ENCODE measurements around the gene MX1. TPM values are rescaled to one million over a fixed set of nuclear protein-coding genes. Genes with fewer than 3 reads are reported as not detected.

The MX1 gene
- total and polyA plus RNA-seq, 4 experiments from 2014 or later, result 47.8 to 80.6 (median 74.5) TPM

DNA sequence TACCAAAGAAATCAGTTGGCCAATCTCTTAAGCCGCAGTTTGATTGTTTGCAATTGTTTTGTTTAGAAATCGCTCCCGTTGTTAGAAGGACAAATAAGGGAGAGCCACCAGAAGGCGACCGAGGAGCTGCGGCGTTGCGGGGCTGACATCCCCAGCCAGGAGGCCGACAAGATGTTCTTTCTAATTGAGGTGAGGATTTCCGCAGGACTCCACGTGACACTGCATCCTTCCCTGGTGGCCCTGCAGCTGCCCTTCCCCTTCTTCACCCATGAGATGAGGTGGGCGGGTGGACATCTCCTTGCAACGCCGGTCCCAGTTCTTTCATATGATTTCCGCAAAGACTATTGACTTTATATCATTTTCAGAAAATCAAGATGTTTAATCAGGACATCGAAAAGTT, 27.2 kb upstream of the MX1 start:
- Histone ChIP-seq H3K27ac (ENCODE audit: low read depth, low read length) (no peak overlapping the region), H3K4me3 (ENCODE audit: low read length in 2 of 2) (no peak overlapping the region), H3K36me3 (ENCODE audit: insufficient read depth, low read length) (peaks cover 69% of the 10 kb centered on the region), H3K9me3 (ENCODE audit: control insufficient read depth in 1 of 2, low read length in 2 of 2) (no peaks in the 10 kb centered on the region), H3K27me3 (ENCODE audit: insufficient read depth, low read length) (no peaks in the 10 kb centered on the region), H3K4me1 (ENCODE audit: insufficient read depth, low read length) (no peaks in the 10 kb centered on the region)
- Mint-ChIP-seq H3K4me1 (no peaks in the 10 kb centered on the region), H3K27me3 (no peaks in the 10 kb centered on the region), H3K9me3 (no peaks in the 10 kb centered on the region), H3K4me3 (no peak overlapping the region), H3K27ac (peak overlapping the region in 1 of 7 donors; percentile 9), H3K36me3 (peaks cover 90 to 92% of the 10 kb centered on the region in 2 donors)
- DNase-seq, result no peak
- POLR2A ChIA-PET (ENCODE audit: partially characterized antibody), result no interaction called here
- CTCF ChIA-PET (ENCODE audit: partially characterized antibody), result no interaction called here
- intact Hi-C loops (cut with micrococcal nuclease), result no loop called here

- no peak for DNase-seq
- Histone ChIP-seq H3K27me3 (ENCODE audit: insufficient read depth, low read length) (no peaks in the 10 kb centered on the region), H3K9me3 (ENCODE audit: control insufficient read depth in 1 of 2, low read length in 2 of 2) (no peaks in the 10 kb centered on the region), H3K4me1 (ENCODE audit: insufficient read depth, low read length) (no peaks in the 10 kb centered on the region), H3K4me3 (ENCODE audit: low read length in 2 of 2) (no peak overlapping the region), H3K27ac (ENCODE audit: low read depth, low read length) (no peak overlapping the region), H3K36me3 (ENCODE audit: insufficient read depth, low read length) (peaks cover 72% of the 10 kb centered on the region)
- Mint-ChIP-seq H3K36me3 (peaks cover 86 to 88% of the 10 kb centered on the region in 2 donors), H3K4me3 (no peak overlapping the region), H3K27ac (peak overlapping the region in 2 of 7 donors; percentile 9 to 17), H3K27me3 (no peaks in the 10 kb centered on the region), H3K9me3 (no peaks in the 10 kb centered on the region), H3K4me1 (no peaks in the 10 kb centered on the region)
- intact Hi-C loops (cut with micrococcal nuclease), result no loop called here
- ChIA-PET POLR2A (ENCODE audit: partially characterized antibody) (no interaction called here), CTCF (ENCODE audit: partially characterized antibody) (no interaction called here)
Observed at GRCh38 chr21:41399246-41399800, 26.7 kb upstream of the MX1 start.

GRCh38 chr21:41402231-41402630, 23.8 kb upstream of the MX1 start:
- Histone ChIP-seq H3K27ac (ENCODE audit: low read depth, low read length) (no peak overlapping the region), H3K4me1 (ENCODE audit: insufficient read depth, low read length) (no peaks in the 10 kb centered on the region), H3K9me3 (ENCODE audit: control insufficient read depth in 1 of 2, low read length in 2 of 2) (no peaks in the 10 kb centered on the region), H3K36me3 (ENCODE audit: insufficient read depth, low read length) (peaks cover 69% of the 10 kb centered on the region), H3K27me3 (ENCODE audit: insufficient read depth, low read length) (no peaks in the 10 kb centered on the region), H3K4me3 (ENCODE audit: low read length in 2 of 2) (no peak overlapping the region)
- DNase-seq, result no peak
- Mint-ChIP-seq H3K9me3 (no peaks in the 10 kb centered on the region), H3K36me3 (peaks cover 80 to 82% of the 10 kb centered on the region in 2 donors), H3K27me3 (no peaks in the 10 kb centered on the region), H3K4me3 (no peak overlapping the region), H3K4me1 (no peaks in the 10 kb centered on the region), H3K27ac (no peak overlapping the region)
- intact Hi-C loops (cut with micrococcal nuclease), result no loop called here
- ChIA-PET POLR2A (ENCODE audit: partially characterized antibody) (no interaction called here), CTCF (ENCODE audit: partially characterized antibody) (no interaction called here)

DNA sequence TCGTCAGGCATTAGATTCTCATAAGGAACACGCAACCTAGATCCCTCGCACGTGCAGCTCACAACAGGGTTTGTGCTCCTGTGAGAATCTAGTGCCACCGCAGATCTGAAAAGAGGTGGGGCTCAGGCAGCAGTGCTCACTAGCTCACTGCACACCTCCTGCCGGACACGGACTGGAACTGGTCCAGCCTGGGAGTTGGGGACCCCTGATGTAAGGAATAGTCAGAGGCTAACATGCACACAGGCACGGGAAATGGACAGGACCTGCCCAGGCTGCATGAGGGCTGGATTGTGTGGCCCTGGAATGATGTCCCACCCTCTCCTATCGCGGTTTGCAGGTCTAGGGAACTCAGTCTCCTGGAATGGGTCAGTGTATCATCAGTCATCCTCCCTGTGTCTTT, 23.2 kb upstream of the MX1 start:
- no peaks in the 10 kb centered on the region for H3K27me3 ChIP-seq (ENCODE audit: insufficient read depth, low read length)
- H3K4me1 Mint-ChIP-seq, result no peaks in the 10 kb centered on the region
- H3K27ac Mint-ChIP-seq, result peak overlapping the region in 2 of 7 donors; percentile 64 to 77
- peaks cover 70% of the 10 kb centered on the region for H3K36me3 ChIP-seq (ENCODE audit: insufficient read depth, low read length)
- peaks cover 80 to 82% of the 10 kb centered on the region in 2 donors for H3K36me3 Mint-ChIP-seq
- H3K9me3 ChIP-seq (ENCODE audit: control insufficient read depth in 1 of 2, low read length in 2 of 2), result no peaks in the 10 kb centered on the region
- intact Hi-C loops (cut with micrococcal nuclease), result no loop called here
- DNase-seq, result no peak
- no peak overlapping the region for H3K4me3 ChIP-seq (ENCODE audit: low read length in 2 of 2)
- H3K27me3 Mint-ChIP-seq, result no peaks in the 10 kb centered on the region
- H3K9me3 Mint-ChIP-seq, result no peaks in the 10 kb centered on the region
- ChIA-PET POLR2A (ENCODE audit: partially characterized antibody) (no interaction called here), CTCF (ENCODE audit: partially characterized antibody) (no interaction called here)
- H3K4me3 Mint-ChIP-seq, result no peak overlapping the region
- no peak overlapping the region for H3K27ac ChIP-seq (ENCODE audit: low read depth, low read length)
- H3K4me1 ChIP-seq (ENCODE audit: insufficient read depth, low read length), result no peaks in the 10 kb centered on the region

DNA sequence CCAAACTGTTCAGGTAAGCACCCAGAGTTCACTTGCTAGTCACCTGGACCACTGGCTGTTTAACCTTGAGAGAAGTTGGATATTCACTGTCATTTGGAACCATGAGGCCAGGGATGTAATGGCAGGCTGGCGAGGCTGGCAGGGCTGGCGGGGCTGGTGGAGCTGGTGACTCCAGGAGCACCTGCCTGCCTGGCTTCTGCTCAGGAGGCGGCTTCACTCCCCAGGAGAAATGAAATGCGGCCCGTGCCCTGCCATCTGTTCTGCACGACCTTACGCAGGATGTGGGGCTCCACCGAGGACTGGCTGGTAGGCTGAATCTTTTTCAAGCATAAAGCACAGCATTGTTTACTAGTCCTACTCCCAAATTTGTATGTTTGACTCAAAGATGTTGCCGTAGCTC, 22.7 kb upstream of the MX1 start:
- intact Hi-C loops (cut with micrococcal nuclease), result no loop called here
- no peak for DNase-seq
- Histone ChIP-seq H3K27me3 (ENCODE audit: insufficient read depth, low read length) (no peaks in the 10 kb centered on the region), H3K36me3 (ENCODE audit: insufficient read depth, low read length) (peaks cover 74% of the 10 kb centered on the region), H3K4me3 (ENCODE audit: low read length in 2 of 2) (no peak overlapping the region), H3K27ac (ENCODE audit: low read depth, low read length) (no peak overlapping the region), H3K9me3 (ENCODE audit: control insufficient read depth in 1 of 2, low read length in 2 of 2) (no peaks in the 10 kb centered on the region), H3K4me1 (ENCODE audit: insufficient read depth, low read length) (no peaks in the 10 kb centered on the region)
- CTCF ChIA-PET (ENCODE audit: partially characterized antibody), result no interaction called here
- no peaks in the 10 kb centered on the region for H3K4me1 Mint-ChIP-seq
- H3K27ac Mint-ChIP-seq, result no peak overlapping the region
- H3K9me3 Mint-ChIP-seq, result no peaks in the 10 kb centered on the region
- H3K4me3 Mint-ChIP-seq, result no peak overlapping the region
- peaks cover 82% of the 10 kb centered on the region in 2 donors for H3K36me3 Mint-ChIP-seq
- POLR2A ChIA-PET (ENCODE audit: partially characterized antibody), result no interaction called here
- no peaks in the 10 kb centered on the region for H3K27me3 Mint-ChIP-seq

DNA sequence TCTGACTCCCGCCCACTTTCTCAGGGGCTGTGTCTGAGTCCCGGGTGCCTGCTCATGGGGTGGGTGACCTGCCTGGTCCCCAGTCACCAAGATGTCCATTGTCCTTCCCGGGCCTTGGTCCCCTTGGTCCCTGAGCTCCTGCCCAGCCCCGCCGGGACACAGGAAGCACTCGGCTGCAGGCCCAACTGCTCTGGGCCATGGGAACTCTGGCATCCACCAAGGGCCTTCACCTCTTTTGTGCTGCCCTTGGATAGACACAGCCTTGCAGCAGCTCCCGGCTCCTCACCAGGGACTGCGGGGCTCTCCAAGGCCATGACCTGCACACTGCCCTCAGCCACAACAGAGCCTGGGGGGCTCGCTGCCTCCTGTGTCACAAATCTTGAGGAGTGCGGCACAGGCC, 22.1 kb upstream of the MX1 start:
- Mint-ChIP-seq H3K4me1 (no peaks in the 10 kb centered on the region), H3K27ac (no peak overlapping the region), H3K4me3 (no peak overlapping the region), H3K9me3 (no peaks in the 10 kb centered on the region), H3K27me3 (no peaks in the 10 kb centered on the region), H3K36me3 (peaks cover 82 to 84% of the 10 kb centered on the region in 2 donors)
- ChIA-PET POLR2A (ENCODE audit: partially characterized antibody) (no interaction called here), CTCF (ENCODE audit: partially characterized antibody) (no interaction called here)
- H3K4me3 ChIP-seq (ENCODE audit: low read length in 2 of 2), result no peak overlapping the region
- DNase-seq, result no peak
- no peaks in the 10 kb centered on the region for H3K27me3 ChIP-seq (ENCODE audit: insufficient read depth, low read length)
- no peak overlapping the region for H3K27ac ChIP-seq (ENCODE audit: low read depth, low read length)
- intact Hi-C loops (cut with micrococcal nuclease), result no loop called here
- no peaks in the 10 kb centered on the region for H3K4me1 ChIP-seq (ENCODE audit: insufficient read depth, low read length)
- peaks cover 74% of the 10 kb centered on the region for H3K36me3 ChIP-seq (ENCODE audit: insufficient read depth, low read length)
- H3K9me3 ChIP-seq (ENCODE audit: control insufficient read depth in 1 of 2, low read length in 2 of 2), result no peaks in the 10 kb centered on the region

DNA sequence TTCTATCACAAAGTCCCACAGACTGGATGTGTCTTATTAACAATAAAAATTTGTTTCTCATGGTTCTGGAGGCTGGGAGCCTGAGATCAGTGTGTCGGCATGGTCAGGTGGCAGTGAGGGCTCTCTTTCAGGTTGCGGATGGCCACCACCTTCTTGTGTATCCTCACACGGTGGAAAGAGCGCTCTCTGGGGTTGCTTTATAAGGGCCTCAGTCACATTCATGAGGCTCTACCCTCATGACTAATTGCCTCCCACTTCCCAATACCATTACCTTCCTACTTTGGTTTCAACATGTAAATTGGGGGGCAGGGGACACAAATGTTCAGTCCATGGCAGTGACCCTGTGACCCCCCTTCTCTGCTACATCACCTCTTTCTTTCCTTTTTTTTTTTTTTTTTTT, 20.7 kb upstream of the MX1 start:
- POLR2A ChIA-PET (ENCODE audit: partially characterized antibody), result no interaction called here

GRCh38 chr21:41406340-41406739, 19.7 kb upstream of the MX1 start:
- intact Hi-C loops (cut with micrococcal nuclease), result no loop called here
- Mint-ChIP-seq H3K27ac (no peak overlapping the region), H3K9me3 (peaks cover 0 to 13% (median 9%) of the 10 kb centered on the region in 8 donors), H3K36me3 (peaks cover 77 to 83% of the 10 kb centered on the region in 2 donors), H3K27me3 (no peaks in the 10 kb centered on the region), H3K4me3 (no peak overlapping the region), H3K4me1 (peaks cover 0 to 3% (median 0%) of the 10 kb centered on the region in 4 donors)
- no peak overlapping the region for H3K27ac ChIP-seq (ENCODE audit: low read depth, low read length)
- no peak overlapping the region for H3K4me3 ChIP-seq (ENCODE audit: low read length in 2 of 2)
- ChIA-PET CTCF (ENCODE audit: partially characterized antibody) (no interaction called here), POLR2A (ENCODE audit: partially characterized antibody) (no interaction called here)
- no peaks in the 10 kb centered on the region for H3K9me3 ChIP-seq (ENCODE audit: control insufficient read depth in 1 of 2, low read length in 2 of 2)
- no peak for DNase-seq
- H3K4me1 ChIP-seq (ENCODE audit: insufficient read depth, low read length), result no peaks in the 10 kb centered on the region
- no peaks in the 10 kb centered on the region for H3K27me3 ChIP-seq (ENCODE audit: insufficient read depth, low read length)
- peaks cover 60% of the 10 kb centered on the region for H3K36me3 ChIP-seq (ENCODE audit: insufficient read depth, low read length)

More for the DNA sequence above, 20.7 kb upstream of the MX1 start:
- H3K27me3 ChIP-seq (ENCODE audit: insufficient read depth, low read length), result no peaks in the 10 kb centered on the region
- Mint-ChIP-seq H3K4me1 (no peaks in the 10 kb centered on the region), H3K27me3 (no peaks in the 10 kb centered on the region), H3K36me3 (peaks cover 83 to 84% of the 10 kb centered on the region in 2 donors), H3K4me3 (no peak overlapping the region), H3K9me3 (peaks cover 0 to 6% (median 2%) of the 10 kb centered on the region in 8 donors), H3K27ac (no peak overlapping the region)
- no peak overlapping the region for H3K27ac ChIP-seq (ENCODE audit: low read depth, low read length)
- no peak for DNase-seq
- H3K4me3 ChIP-seq (ENCODE audit: low read length in 2 of 2), result no peak overlapping the region
- peaks cover 65% of the 10 kb centered on the region for H3K36me3 ChIP-seq (ENCODE audit: insufficient read depth, low read length)
- H3K9me3 ChIP-seq (ENCODE audit: control insufficient read depth in 1 of 2, low read length in 2 of 2), result no peaks in the 10 kb centered on the region
- intact Hi-C loops (cut with micrococcal nuclease), result no loop called here
- CTCF ChIA-PET (ENCODE audit: partially characterized antibody), result no interaction called here
- H3K4me1 ChIP-seq (ENCODE audit: insufficient read depth, low read length), result no peaks in the 10 kb centered on the region
